Endothelial cell of umbilical vein (primary cell): ENCODE results near the gene ZNF440. TPM values are rescaled to one million over a fixed set of nuclear protein-coding genes. Genes with fewer than 3 reads are reported as not detected.
A peak's percentile ranks its signal among the peaks of the same experiment; 100 is the strongest.

Experiments
- BruUV-seq: library from RNA; stranded (reverse); fragments of 400-500 nt; replicated peaks from 2 replicates; lab custom pipeline; 2021; lab: Mats Ljungman, UMichigan
- CTCF ChIA-PET: fragments of 300-600, 350-600 bp; sonication (Branson Sonifier 250); formaldehyde crosslinking; loops from one replicate; lab custom pipeline; 2021; ENCODE audit warnings: antibody characterized with exemption, inconsistent platforms; lab: Charles Lee
- POLR2A ChIA-PET: fragments of 300-600, 350-600 bp; sonication (Branson Sonifier 250); formaldehyde crosslinking; loops from one replicate; lab custom pipeline; 2021; ENCODE audit warnings: antibody characterized with exemption, inconsistent platforms; lab: Charles Lee
- DNase-seq: peaks from one replicate; pipeline ENCODE4 v3.0.0-alpha.2; 2011; ENCODE audit warnings: low read depth, low spot score
- FAIRE-seq: peaks from 2 replicates; lab custom pipeline; 2011; peaks lifted over from hg19 to GRCh38; lab: Jason Lieb, UNC
- H2AFZ ChIP-seq: 2 replicates; pipeline ENCODE4 v1.6.0; 2012; ENCODE audit warnings: low read depth, low read length, control low read depth, inconsistent platforms
- H3K27ac ChIP-seq: 2 replicates; pipeline ENCODE4 v1.5.1; 2011; ENCODE audit warnings: low read depth, mild to moderate bottlenecking, control low read depth, low read length, moderate library complexity; ENCODE audit not compliant: insufficient read depth
- H3K27me3 ChIP-seq, 2 experiments: 2 replicates each; pipeline versions ENCODE4 v1.6.0 to v1.6.1; 2011; ENCODE audit warnings: low read length in 2 of 2, mixed read lengths in 1 of 2; ENCODE audit not compliant: control insufficient read depth in 2 of 2, insufficient read depth in 2 of 2
- H3K36me3 ChIP-seq, 2 experiments: 2 replicates in 1 of 2; 3 replicates in 1 of 2; pipeline ENCODE4 v1.5.1; 2011; ENCODE audit warnings: low read length in 2 of 2, mild to moderate bottlenecking in 1 of 2, moderate library complexity in 1 of 2; ENCODE audit not compliant: control insufficient read depth in 2 of 2, insufficient read depth in 2 of 2; ENCODE audit errors: extremely low read depth in 1 of 2
- H3K4me1 ChIP-seq: 3 replicates; pipeline ENCODE4 v1.5.1; 2011; ENCODE audit warnings: mild to moderate bottlenecking, low read length; ENCODE audit not compliant: control insufficient read depth, insufficient read depth; ENCODE audit errors: extremely low read depth
- H3K4me2 ChIP-seq: 2 replicates; pipeline ENCODE4 v1.6.1; 2011; ENCODE audit warnings: low read length, control low read depth, mixed read lengths; ENCODE audit not compliant: insufficient read depth
- H3K4me3 ChIP-seq, 3 experiments: fragments of 200-600 bp in 1 of 3; sonication (generic), shearing (Covaris generic) in 1 of 3; replicated peaks in 1 of 3; 2 replicates each; pipeline ENCODE4 v1.5.1; 2011 to 2016; ENCODE audit warnings: control low read depth in 3 of 3, low read length in 3 of 3, mild to moderate bottlenecking in 2 of 3, inconsistent platforms in 1 of 3, low read depth in 1 of 3, moderate library complexity in 1 of 3; ENCODE audit not compliant: insufficient read depth in 1 of 3
- H3K79me2 ChIP-seq: 2 replicates; pipeline ENCODE4 v1.6.0; 2012; ENCODE audit warnings: low read length, inconsistent platforms; ENCODE audit not compliant: control insufficient read depth, insufficient read depth
- H3K9ac ChIP-seq: replicated peaks from 2 replicates; pipeline ENCODE3; 2011; ENCODE audit warnings: low read length, control low read depth; ENCODE audit not compliant: insufficient read depth; ENCODE audit errors: extremely low read depth
- H3K9me1 ChIP-seq: replicated peaks from 3 replicates; pipeline ENCODE4 v1.6.0; 2011; ENCODE audit warnings: mild to moderate bottlenecking, low read length; ENCODE audit not compliant: control insufficient read depth, insufficient read depth; ENCODE audit errors: extremely low read depth
- H3K9me3 ChIP-seq: replicated peaks from 2 replicates; pipeline ENCODE4 v1.5.1; 2012; ENCODE audit warnings: low read length, inconsistent platforms; ENCODE audit not compliant: control insufficient read depth, insufficient read depth
- H4K20me1 ChIP-seq: replicated peaks from 2 replicates; pipeline ENCODE3; 2011; ENCODE audit warnings: mild to moderate bottlenecking, low read length; ENCODE audit not compliant: control insufficient read depth, insufficient read depth; ENCODE audit errors: extremely low read depth
- CTCF ChIP-seq, 2 donors: IDR thresholded peaks; 1 replicate in 1 of 2; 2 replicates in 1 of 2; pipeline ENCODE4 v1.5.1; 2011; ENCODE audit warnings: low read length in 2 of 2, mild to moderate bottlenecking in 2 of 2, moderate library complexity in 2 of 2, control low read depth in 1 of 2, inconsistent platforms in 1 of 2, low read depth in 1 of 2; ENCODE audit not compliant: insufficient read depth in 1 of 2; ENCODE audit errors: extremely low read depth in 1 of 2
- EZH2 ChIP-seq: IDR thresholded peaks from 2 replicates; pipeline ENCODE4 v1.6.1; 2012; ENCODE audit warnings: borderline replicate concordance, low read depth, mild to moderate bottlenecking, moderate library complexity, low read length, inconsistent platforms; ENCODE audit not compliant: severe bottlenecking
- FOS ChIP-seq: IDR thresholded peaks from 2 replicates; pipeline ENCODE4 v1.6.1; 2011; ENCODE audit warnings: mild to moderate bottlenecking, low read length, moderate library complexity, borderline replicate concordance; ENCODE audit not compliant: insufficient read depth
- MAX ChIP-seq: IDR thresholded peaks from 2 replicates; pipeline ENCODE4 v1.6.1; 2011; ENCODE audit not compliant: insufficient read depth, insufficient read length
- MYC ChIP-seq: IDR thresholded peaks from one replicate; pipeline ENCODE4 v1.6.1; 2011; ENCODE audit warnings: mild to moderate bottlenecking, low read depth, low read length
- dilution Hi-C: fragments of 300-500 bp; cut with MboI; formaldehyde crosslinking; loops from one replicate; pipeline ENCODE4 v1.15.0; 2019; ENCODE audit warnings: low sequenced_read_pairs; ENCODE audit not compliant: extremely low pct_ligation_motif_present
- intact Hi-C: fragments of 100-400 bp; cut with micrococcal nuclease; formaldehyde crosslinking; loops from one replicate; pipeline ENCODE4 v1.10.0; 2022
- polyA plus RNA-seq, 4 experiments: library from polyadenylated mRNA; depleted of rRNA in 3 of 4; stranded (reverse) in 3 of 4; unstranded in 1 of 4; fragments of >200 nt; gene quantifications; 2 replicates each; pipeline versions ENCODE4 v1.2.1 to v1.2.3, GENCODE V29; 2011 to 2012; ENCODE audit warnings: missing spikeins in 1 of 4
- total RNA-seq: library from RNA; stranded (reverse); gene quantifications from 2 replicates; pipeline ENCODE4 v1.2.3, GENCODE V29; 2021

ZNF440 gene
- total and polyA plus RNA-seq, 2 donors (not counting 3 experiments of a cell fraction or from before 2014, with no cell fraction given), result 2.2 to 13.3 TPM

GRCh38 chr19:11813703-11814028 is 407 bp upstream of the ZNF440 start:
- POLR2A ChIA-PET, result no interaction called here
- intact Hi-C loops, result loop anchor here (2.0 to 5.0 kb wide), 4 partner anchors 15 to 329 kb away; partner anchors contain the start of genes ZNF20, ZNF491 and ZNF823
- H3K4me2 ChIP-seq, result peak overlapping the region; percentile 83
- no peak for TF ChIP-seq EZH2
- TF ChIP-seq MAX, result no peak
- TF ChIP-seq MYC, result no peak
- no peak for TF ChIP-seq CTCF (IDR thresholded peaks at IDR 0.05; ENCODE audit: extremely low read depth in 1 of 2, insufficient read depth in 1 of 2, low read depth in 1 of 2, low read length in 2 of 2)
- TF ChIP-seq FOS, result no peak
- H3K27me3 ChIP-seq, result no peaks in the 10 kb centered on the region
- H3K27ac ChIP-seq, result no peak overlapping the region
- dilution Hi-C loops, result no loop called here
- H3K79me2 ChIP-seq, result no peaks in the 10 kb centered on the region
- DNase-seq, result no peak
- H3K4me3 ChIP-seq, result peak overlapping the region; percentile 13 to 70 (median 69)
- FAIRE-seq, result no peak
- CTCF ChIA-PET, result interaction anchor here (0.7 to 2.7 kb wide), 6 partner anchors 15 to 141 kb away, joined by 3 to 10 read pairs (median 6); partner anchors contain the start of genes ZNF491 and ZNF700
- no TSS peak for BruUV-seq
- H3K4me1 ChIP-seq, result peaks cover 6% of the 10 kb centered on the region
- no peaks in the 10 kb centered on the region for H3K9me3 ChIP-seq
- H3K9ac ChIP-seq, result no peak overlapping the region
- H4K20me1 ChIP-seq, result no peaks in the 10 kb centered on the region
- peak overlapping the region; percentile 93 for H2AFZ ChIP-seq
- H3K36me3 ChIP-seq, result no peaks in the 10 kb centered on the region
- no peaks in the 10 kb centered on the region for H3K9me1 ChIP-seq
